Measurements from ENCODE around the gene TMOD1. TPM values are rescaled to one million over a fixed set of nuclear protein-coding genes. Genes with fewer than 3 reads are reported as not detected.

TMOD1 gene
- total RNA-seq (2022; extraction: Qiagen RNA extraction), result 1.3 to 2.0 TPM (median 1.6 TPM) in 5 replicates

DNA sequence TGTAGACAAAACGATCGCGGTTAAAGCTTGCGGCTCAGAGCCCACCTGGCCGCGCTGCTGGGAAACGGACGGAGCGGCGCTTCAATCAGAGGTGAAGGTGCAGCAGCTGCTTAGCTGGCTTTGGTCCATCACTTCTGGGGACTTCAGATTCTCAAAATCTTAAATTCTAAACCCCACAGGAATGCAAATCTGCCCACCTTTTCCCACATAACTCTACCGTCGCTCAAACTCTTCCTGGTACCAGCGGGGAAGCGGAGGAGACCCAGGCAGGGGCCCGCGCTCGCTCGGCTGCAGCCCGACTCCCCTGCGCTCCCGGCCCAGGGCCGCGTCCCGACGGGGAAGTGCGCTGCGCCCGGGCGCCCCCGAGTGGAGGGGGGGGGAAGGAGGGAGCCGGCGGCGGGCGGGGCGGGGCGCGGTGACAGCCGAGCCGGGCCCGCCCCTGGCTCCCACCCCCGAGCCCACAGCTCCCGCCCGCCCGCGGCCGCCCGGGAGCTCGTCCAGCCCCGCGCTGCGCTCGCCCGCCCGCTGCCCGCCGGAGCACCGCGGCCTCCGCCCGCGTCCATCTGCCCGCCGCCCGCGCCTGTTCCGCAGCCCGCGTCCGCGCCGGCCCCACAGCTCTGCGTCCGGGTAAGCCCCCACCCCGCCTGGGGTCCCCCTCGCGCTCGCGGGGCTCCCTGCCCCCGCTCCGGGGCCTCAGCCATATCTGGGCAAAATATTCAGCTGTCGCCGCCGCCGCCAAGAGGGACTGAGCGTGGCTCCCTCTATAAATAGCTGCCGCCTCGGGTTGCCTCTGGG is at the start of gene TMOD1:
TMOD1 (plus strand) TSS at position 490 of the 795 bp plus-strand sequence. CDS start 22,523 bp downstream, outside the sequence.

DNA sequence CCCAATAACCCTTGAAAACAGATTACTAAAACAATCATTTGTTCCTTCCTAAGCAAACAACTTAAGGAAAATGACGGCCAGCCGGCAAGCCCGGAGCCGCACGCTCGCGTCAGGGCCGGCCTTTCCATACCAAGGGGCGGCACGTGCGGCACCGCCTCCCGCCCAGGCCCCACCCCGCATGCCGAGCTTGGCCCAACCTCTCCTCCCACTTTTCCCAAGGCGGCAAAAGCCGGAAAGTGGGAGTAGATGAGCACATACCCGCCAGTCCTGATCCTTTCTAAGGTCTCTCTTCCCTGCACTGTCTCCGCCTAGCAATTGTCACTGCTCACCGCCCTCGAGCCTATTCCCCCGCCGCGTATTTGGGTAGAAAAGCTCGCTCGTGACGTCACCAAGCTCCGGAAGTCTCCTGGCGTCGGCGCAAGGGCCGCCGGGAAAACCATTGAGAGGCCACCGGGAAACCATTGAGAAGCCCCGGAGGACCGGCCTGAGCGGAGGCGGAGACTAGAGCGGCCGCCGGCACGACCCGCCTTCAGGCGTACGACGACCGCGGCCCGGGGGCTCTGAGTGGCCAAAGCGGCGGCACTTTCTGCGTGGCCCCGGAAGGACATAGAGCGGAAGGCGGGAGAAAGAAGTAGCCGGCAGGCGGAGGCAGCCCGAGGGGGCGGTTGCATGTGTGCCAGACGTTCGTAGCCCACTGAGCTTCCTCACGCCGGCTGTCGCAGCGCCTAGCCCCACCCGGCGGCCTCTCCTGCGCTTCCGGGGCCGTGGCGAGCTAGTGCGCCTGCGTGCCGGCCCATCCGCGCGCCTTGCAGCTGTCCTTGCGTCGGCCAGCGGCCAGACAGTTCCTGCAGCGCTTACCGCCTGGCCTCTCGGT is 131.8 kb downstream of the TMOD1 start, which contains the start of the genes NCBP1 and TSTD2:
NCBP1 (plus strand) TSS at position 837 of the 874 bp plus-strand sequence. CDS start 61 bp downstream, outside the sequence.
TSTD2 (minus strand) TSS at position 384 of the 874 bp plus-strand sequence. CDS start 5,806 bp downstream, outside the sequence.

Other genes starting within 250 kb of the TMOD1 start
- gene CCDC180, start 194.0 kb upstream of the TMOD1 start, total RNA-seq (2022; extraction: Qiagen RNA extraction), result 0.26 to 0.58 TPM (median 0.35 TPM) in 5 replicates
- 10.9 to 14.2 TPM (median 11.6 TPM) in 5 replicates for gene TDRD7, start 89.6 kb upstream of the TMOD1 start, total RNA-seq (2022; extraction: Qiagen RNA extraction)
- 9.1 to 10.5 TPM (median 9.3 TPM) in 5 replicates for gene TSTD2, start 131.7 kb downstream of the TMOD1 start, total RNA-seq (2022; extraction: Qiagen RNA extraction)
- 22.5 to 25.9 TPM (median 25.2 TPM) in 5 replicates for gene NCBP1, start 132.2 kb downstream of the TMOD1 start, total RNA-seq (2022; extraction: Qiagen RNA extraction)
- gene XPA, start 195.7 kb downstream of the TMOD1 start, total RNA-seq (2022; extraction: Qiagen RNA extraction), result 13.0 to 15.2 TPM (median 13.6 TPM) in 5 replicates

All from A549 treated with AZD2906 at 1 μM for 4 hours (cell line).